Measurements from ENCODE around the gene CAPN7.

CAPN7 gene

GRCh38 chr3:15206662-15207576, 873 bp downstream of the CAPN7 start:
- DNase-seq (ENCODE audit: low spot score in 2 of 2) (peak in 1 of 2 donors; percentile 11), ATAC-seq (replicated peaks; ENCODE audit: extremely low read depth, poor library complexity, severe bottlenecking) (peak; percentile 16)
- H3K4me3 Mint-ChIP-seq: peak overlapping the region; percentile 87
- H3K4me1 Mint-ChIP-seq: peaks cover 39% of the 10 kb centered on the region
- peak overlapping the region; percentile 90 for H3K27ac Mint-ChIP-seq (ENCODE audit: low read depth)
- peaks cover 14% of the 10 kb centered on the region for H3K36me3 Mint-ChIP-seq (ENCODE audit: insufficient read depth)
- H3K9me3 Mint-ChIP-seq: no peaks in the 10 kb centered on the region
- no peaks in the 10 kb centered on the region for H3K27me3 Mint-ChIP-seq

- no peak for ATAC-seq (replicated peaks; ENCODE audit: extremely low read depth, poor library complexity, severe bottlenecking)
- Mint-ChIP-seq H3K27me3 (no peaks in the 10 kb centered on the region), H3K4me3 (peak overlapping the region; percentile 87), H3K36me3 (ENCODE audit: insufficient read depth) (peaks cover 23% of the 10 kb centered on the region), H3K9me3 (no peaks in the 10 kb centered on the region), H3K27ac (ENCODE audit: low read depth) (peak overlapping the region; percentile 90), H3K4me1 (peaks cover 40% of the 10 kb centered on the region)
- no peak for DNase-seq (ENCODE audit: low spot score in 2 of 2)
Observed at GRCh38 chr3:15207836-15208504, 1.9 kb downstream of the CAPN7 start.

- H3K27me3 Mint-ChIP-seq: no peaks in the 10 kb centered on the region
- H3K36me3 Mint-ChIP-seq (ENCODE audit: insufficient read depth): peaks cover 44% of the 10 kb centered on the region
- H3K4me1 Mint-ChIP-seq: peaks cover 42% of the 10 kb centered on the region
- peak overlapping the region; percentile 47 for H3K27ac Mint-ChIP-seq (ENCODE audit: low read depth)
- no peaks in the 10 kb centered on the region for H3K9me3 Mint-ChIP-seq
- no peak overlapping the region for H3K4me3 Mint-ChIP-seq
- ATAC-seq (replicated peaks; ENCODE audit: extremely low read depth, poor library complexity, severe bottlenecking) (no peak), DNase-seq (ENCODE audit: low spot score in 2 of 2) (no peak)
Observed at GRCh38 chr3:15211937-15212336, 5.9 kb downstream of the CAPN7 start.

GRCh38 chr3:15214758-15215157, 8.7 kb downstream of the CAPN7 start:
- no peak overlapping the region for H3K4me3 Mint-ChIP-seq
- H3K27me3 Mint-ChIP-seq: no peaks in the 10 kb centered on the region
- H3K9me3 Mint-ChIP-seq: no peaks in the 10 kb centered on the region
- peaks cover 33% of the 10 kb centered on the region for H3K4me1 Mint-ChIP-seq
- DNase-seq (ENCODE audit: low spot score in 2 of 2): no peak
- H3K36me3 Mint-ChIP-seq (ENCODE audit: insufficient read depth): peaks cover 65% of the 10 kb centered on the region
- no peak overlapping the region for H3K27ac Mint-ChIP-seq (ENCODE audit: low read depth)
- ATAC-seq (replicated peaks; ENCODE audit: extremely low read depth, poor library complexity, severe bottlenecking): no peak

GRCh38 chr3:15215996-15216395, 9.9 kb downstream of the CAPN7 start:
- Mint-ChIP-seq H3K4me1 (peaks cover 33% of the 10 kb centered on the region), H3K9me3 (no peaks in the 10 kb centered on the region), H3K27ac (ENCODE audit: low read depth) (no peak overlapping the region), H3K4me3 (no peak overlapping the region), H3K27me3 (no peaks in the 10 kb centered on the region), H3K36me3 (ENCODE audit: insufficient read depth) (peaks cover 73% of the 10 kb centered on the region)
- DNase-seq (ENCODE audit: low spot score in 2 of 2) (no peak), ATAC-seq (replicated peaks; ENCODE audit: extremely low read depth, poor library complexity, severe bottlenecking) (no peak)

- Mint-ChIP-seq H3K36me3 (ENCODE audit: insufficient read depth) (peaks cover 70% of the 10 kb centered on the region), H3K4me3 (no peak overlapping the region), H3K27me3 (no peaks in the 10 kb centered on the region), H3K27ac (ENCODE audit: low read depth) (no peak overlapping the region), H3K9me3 (no peaks in the 10 kb centered on the region), H3K4me1 (peaks cover 33% of the 10 kb centered on the region)
- DNase-seq (ENCODE audit: low spot score in 2 of 2) (no peak), ATAC-seq (replicated peaks; ENCODE audit: extremely low read depth, poor library complexity, severe bottlenecking) (no peak)
Observed at GRCh38 chr3:15216501-15216900, 10.5 kb downstream of the CAPN7 start.

GRCh38 chr3:15217011-15217671, 11.1 kb downstream of the CAPN7 start:
- H3K4me3 Mint-ChIP-seq: no peak overlapping the region
- no peak overlapping the region for H3K27ac Mint-ChIP-seq (ENCODE audit: low read depth)
- ATAC-seq (replicated peaks; ENCODE audit: extremely low read depth, poor library complexity, severe bottlenecking) (no peak), DNase-seq (ENCODE audit: low spot score in 2 of 2) (no peak)
- H3K9me3 Mint-ChIP-seq: no peaks in the 10 kb centered on the region
- H3K27me3 Mint-ChIP-seq: no peaks in the 10 kb centered on the region
- peaks cover 30% of the 10 kb centered on the region for H3K4me1 Mint-ChIP-seq
- peaks cover 67% of the 10 kb centered on the region for H3K36me3 Mint-ChIP-seq (ENCODE audit: insufficient read depth)

GRCh38 chr3:15217841-15218267, 11.8 kb downstream of the CAPN7 start:
- peaks cover 32% of the 10 kb centered on the region for H3K4me1 Mint-ChIP-seq
- no peak overlapping the region for H3K27ac Mint-ChIP-seq (ENCODE audit: low read depth)
- DNase-seq (ENCODE audit: low spot score in 2 of 2) (no peak), ATAC-seq (replicated peaks; ENCODE audit: extremely low read depth, poor library complexity, severe bottlenecking) (no peak)
- peaks cover 65% of the 10 kb centered on the region for H3K36me3 Mint-ChIP-seq (ENCODE audit: insufficient read depth)
- no peaks in the 10 kb centered on the region for H3K9me3 Mint-ChIP-seq
- no peak overlapping the region for H3K4me3 Mint-ChIP-seq
- no peaks in the 10 kb centered on the region for H3K27me3 Mint-ChIP-seq

GRCh38 chr3:15218689-15219088, 12.6 kb downstream of the CAPN7 start:
- H3K36me3 Mint-ChIP-seq (ENCODE audit: insufficient read depth): peaks cover 68% of the 10 kb centered on the region
- ATAC-seq (replicated peaks; ENCODE audit: extremely low read depth, poor library complexity, severe bottlenecking) (no peak), DNase-seq (ENCODE audit: low spot score in 2 of 2) (no peak)
- no peaks in the 10 kb centered on the region for H3K9me3 Mint-ChIP-seq
- H3K4me1 Mint-ChIP-seq: peaks cover 31% of the 10 kb centered on the region
- H3K4me3 Mint-ChIP-seq: no peak overlapping the region
- H3K27me3 Mint-ChIP-seq: no peaks in the 10 kb centered on the region
- H3K27ac Mint-ChIP-seq (ENCODE audit: low read depth): no peak overlapping the region

GRCh38 chr3:15220056-15220455, 14.0 kb downstream of the CAPN7 start:
- peaks cover 26% of the 10 kb centered on the region for H3K4me1 Mint-ChIP-seq
- DNase-seq (ENCODE audit: low spot score in 2 of 2) (no peak), ATAC-seq (replicated peaks; ENCODE audit: extremely low read depth, poor library complexity, severe bottlenecking) (no peak)
- no peaks in the 10 kb centered on the region for H3K9me3 Mint-ChIP-seq
- peaks cover 68% of the 10 kb centered on the region for H3K36me3 Mint-ChIP-seq (ENCODE audit: insufficient read depth)
- no peak overlapping the region for H3K4me3 Mint-ChIP-seq
- no peaks in the 10 kb centered on the region for H3K27me3 Mint-ChIP-seq
- no peak overlapping the region for H3K27ac Mint-ChIP-seq (ENCODE audit: low read depth)

GRCh38 chr3:15220661-15221060, 14.6 kb downstream of the CAPN7 start:
- H3K4me3 Mint-ChIP-seq: no peak overlapping the region
- peaks cover 26% of the 10 kb centered on the region for H3K4me1 Mint-ChIP-seq
- no peak for DNase-seq (ENCODE audit: low spot score in 2 of 2)
- no peak overlapping the region for H3K27ac Mint-ChIP-seq (ENCODE audit: low read depth)
- no peaks in the 10 kb centered on the region for H3K9me3 Mint-ChIP-seq
- peaks cover 68% of the 10 kb centered on the region for H3K36me3 Mint-ChIP-seq (ENCODE audit: insufficient read depth)
- no peaks in the 10 kb centered on the region for H3K27me3 Mint-ChIP-seq
- ATAC-seq (replicated peaks; ENCODE audit: extremely low read depth, poor library complexity, severe bottlenecking): no peak

GRCh38 chr3:15221574-15222217, 15.7 kb downstream of the CAPN7 start:
- no peak overlapping the region for H3K4me3 Mint-ChIP-seq
- H3K36me3 Mint-ChIP-seq (ENCODE audit: insufficient read depth): peaks cover 65% of the 10 kb centered on the region
- H3K27ac Mint-ChIP-seq (ENCODE audit: low read depth): no peak overlapping the region
- no peaks in the 10 kb centered on the region for H3K27me3 Mint-ChIP-seq
- ATAC-seq (replicated peaks; ENCODE audit: extremely low read depth, poor library complexity, severe bottlenecking) (no peak), DNase-seq (ENCODE audit: low spot score in 2 of 2) (no peak)
- H3K9me3 Mint-ChIP-seq: no peaks in the 10 kb centered on the region
- peaks cover 19% of the 10 kb centered on the region for H3K4me1 Mint-ChIP-seq

All from central memory CD8-positive, alpha-beta T cell (primary cell).